GM12875 (cell line): ENCODE data around the gene ZNF441.
"Not testable (repeated sequence)": the region's sequence is repeated elsewhere in the genome, so short reads cannot be mapped to it uniquely, and the experiment has no call there.

Experiments
- H3K4me3 ChIP-seq: one replicate; pipeline ENCODE4 v1.5.1; 2011; ENCODE audit warnings: low read depth, low read length, control low read depth
- TF ChIP-seq, protein P1 (sequence below): IDR thresholded peaks from 2 replicates; pipeline ENCODE4 v1.5.1; 2011; ENCODE audit warnings: low read depth, mild to moderate bottlenecking, control low read depth, inconsistent platforms, low read length, moderate library complexity, borderline replicate concordance; ENCODE audit not compliant: insufficient read depth

ZNF441 gene

DNA sequence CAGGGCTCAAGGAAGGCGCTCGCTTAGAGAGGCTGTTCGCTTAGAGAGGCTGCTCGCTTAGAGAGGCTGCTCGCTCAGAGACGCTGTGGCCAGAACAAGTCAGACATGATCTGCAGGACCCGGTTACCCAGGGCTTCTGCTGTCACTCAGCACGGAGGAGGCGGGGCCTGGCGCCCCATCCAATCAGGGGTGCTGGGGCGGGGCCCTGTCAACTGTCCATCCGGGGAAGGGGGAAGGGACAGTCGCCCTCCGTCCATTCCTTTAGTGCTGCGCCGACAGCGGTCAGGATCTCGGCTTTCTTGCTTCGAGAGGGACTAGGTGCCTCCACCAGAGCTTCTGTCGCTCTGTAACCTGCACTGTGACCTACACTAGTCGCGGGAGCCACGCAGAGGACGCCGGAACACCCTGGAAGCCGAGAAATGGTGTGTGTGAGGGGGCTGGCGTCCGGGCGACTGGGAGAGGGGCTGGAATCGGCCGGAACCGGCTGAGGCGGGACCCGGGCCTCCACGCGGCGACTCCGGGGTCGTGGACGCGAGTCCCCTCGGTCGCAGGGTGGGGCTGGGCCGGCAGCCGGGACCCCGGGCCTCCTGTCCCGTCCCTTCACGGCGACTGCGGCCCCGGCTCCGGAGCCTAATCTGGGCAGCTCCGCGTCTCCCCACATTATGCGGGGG is 47.4 kb downstream of the ZNF441 start, which contains the start of gene ZNF440:
ZNF440 (plus strand) TSS at position 245 of the 671 bp plus-strand sequence; CDS start at position 420, 175 bp downstream.
- peak within 1 kb of the TSS; percentile 71 for H3K4me3 ChIP-seq
- TF ChIP-seq, protein P1, sequence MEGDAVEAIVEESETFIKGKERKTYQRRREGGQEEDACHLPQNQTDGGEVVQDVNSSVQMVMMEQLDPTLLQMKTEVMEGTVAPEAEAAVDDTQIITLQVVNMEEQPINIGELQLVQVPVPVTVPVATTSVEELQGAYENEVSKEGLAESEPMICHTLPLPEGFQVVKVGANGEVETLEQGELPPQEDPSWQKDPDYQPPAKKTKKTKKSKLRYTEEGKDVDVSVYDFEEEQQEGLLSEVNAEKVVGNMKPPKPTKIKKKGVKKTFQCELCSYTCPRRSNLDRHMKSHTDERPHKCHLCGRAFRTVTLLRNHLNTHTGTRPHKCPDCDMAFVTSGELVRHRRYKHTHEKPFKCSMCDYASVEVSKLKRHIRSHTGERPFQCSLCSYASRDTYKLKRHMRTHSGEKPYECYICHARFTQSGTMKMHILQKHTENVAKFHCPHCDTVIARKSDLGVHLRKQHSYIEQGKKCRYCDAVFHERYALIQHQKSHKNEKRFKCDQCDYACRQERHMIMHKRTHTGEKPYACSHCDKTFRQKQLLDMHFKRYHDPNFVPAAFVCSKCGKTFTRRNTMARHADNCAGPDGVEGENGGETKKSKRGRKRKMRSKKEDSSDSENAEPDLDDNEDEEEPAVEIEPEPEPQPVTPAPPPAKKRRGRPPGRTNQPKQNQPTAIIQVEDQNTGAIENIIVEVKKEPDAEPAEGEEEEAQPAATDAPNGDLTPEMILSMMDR, result no peak

DNA sequence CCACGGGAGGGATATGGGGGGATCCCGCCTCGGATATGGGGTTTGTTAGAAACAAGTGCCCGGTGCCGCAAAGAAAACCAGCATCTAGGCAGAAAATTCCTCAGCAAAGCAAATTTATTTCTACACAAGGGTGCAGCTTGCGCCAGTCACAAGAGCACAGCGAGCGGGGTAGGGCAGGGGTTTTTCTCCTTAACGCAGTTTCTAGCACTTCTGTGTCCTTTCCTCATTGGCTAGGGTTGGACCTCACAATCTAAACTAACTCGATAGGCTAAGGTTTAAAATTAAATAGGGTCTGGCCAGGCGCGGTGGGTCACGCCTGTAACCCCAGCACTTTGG is 47.9 kb downstream of the ZNF441 start:
- TF ChIP-seq, protein P1, result no peak

DNA sequence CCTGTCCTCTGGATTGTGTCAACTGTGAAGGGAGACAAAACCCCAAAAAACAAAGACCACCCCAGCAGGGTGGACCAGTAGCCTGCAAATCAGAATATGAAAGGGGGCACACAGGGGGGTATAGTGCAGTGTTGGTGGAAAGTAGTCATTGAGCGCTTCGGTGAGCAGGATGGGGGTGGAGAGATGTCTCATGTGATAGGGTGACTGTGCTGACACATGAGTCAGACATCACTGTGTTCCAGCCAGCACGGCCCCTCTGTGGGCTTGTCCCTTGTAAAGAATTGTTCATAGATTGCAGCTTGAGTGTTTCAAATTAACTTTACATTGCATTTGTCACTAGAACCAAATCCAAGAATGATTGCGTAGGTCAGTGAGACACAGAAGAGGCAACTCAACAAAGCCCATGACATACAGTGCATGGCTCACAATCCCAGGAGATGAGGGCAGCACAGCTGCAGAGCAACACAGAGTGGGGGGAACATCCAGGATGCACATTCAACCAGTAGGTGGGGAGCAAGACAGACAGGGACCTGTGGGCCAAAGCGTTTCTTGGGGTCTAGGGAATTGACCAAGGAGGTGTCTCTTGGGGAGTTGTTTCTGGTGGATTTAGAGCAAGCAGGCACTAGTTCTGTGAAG is 54.8 kb downstream of the ZNF441 start:
- H3K4me3 ChIP-seq, result no peak overlapping the region
- TF ChIP-seq, protein P1, result no peak

More for the DNA sequence above, 47.9 kb downstream of the ZNF441 start:
- peak overlapping the region; percentile 71 for H3K4me3 ChIP-seq

DNA sequence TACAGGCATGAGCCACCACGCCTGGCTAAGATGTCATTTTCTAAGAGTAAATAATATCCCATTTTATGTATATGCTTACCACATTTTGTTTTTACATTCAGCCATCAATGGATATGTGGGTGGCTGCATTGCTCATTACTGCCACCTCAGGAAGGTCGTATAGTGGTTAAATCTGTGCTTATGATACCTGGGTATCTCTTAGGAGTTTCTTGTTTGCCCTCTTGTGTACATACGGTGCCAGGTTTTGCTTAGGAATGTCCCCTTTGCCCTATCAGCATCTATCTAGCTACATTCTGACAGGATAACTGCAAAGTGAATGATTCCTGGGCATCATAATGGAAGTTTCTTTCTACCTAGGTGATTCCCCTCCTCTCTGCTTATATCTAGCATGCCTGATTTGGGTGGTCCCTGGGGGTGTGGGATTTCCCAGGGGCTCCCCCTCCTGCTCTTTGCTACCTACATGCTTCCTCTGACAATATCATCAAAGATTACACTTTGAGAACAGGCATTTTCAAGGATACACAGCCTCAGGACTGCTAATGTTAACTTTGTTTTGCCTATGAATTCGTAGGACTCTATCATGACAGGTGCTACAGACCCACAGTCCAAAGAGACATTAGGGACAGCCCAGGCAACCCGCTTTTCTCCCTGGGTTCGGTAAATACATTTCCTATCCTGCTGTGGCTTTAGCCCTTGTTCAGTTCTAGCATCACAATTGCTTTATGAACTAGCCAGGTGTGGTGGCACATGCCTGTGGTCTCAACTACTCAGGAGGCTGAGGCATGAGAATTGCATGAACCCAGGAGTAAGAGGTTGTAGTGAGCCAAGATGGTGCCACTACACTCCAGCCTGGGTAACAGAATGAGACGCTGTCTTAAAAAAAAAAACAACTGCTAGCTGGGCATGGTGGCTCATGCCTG is 62.4 kb downstream of the ZNF441 start:
- H3K4me3 ChIP-seq, result not testable (repeated sequence)
- TF ChIP-seq, protein P1, result 0 out of 2 replicates have a peak, but pooled peaks have one; percentile 11

DNA sequence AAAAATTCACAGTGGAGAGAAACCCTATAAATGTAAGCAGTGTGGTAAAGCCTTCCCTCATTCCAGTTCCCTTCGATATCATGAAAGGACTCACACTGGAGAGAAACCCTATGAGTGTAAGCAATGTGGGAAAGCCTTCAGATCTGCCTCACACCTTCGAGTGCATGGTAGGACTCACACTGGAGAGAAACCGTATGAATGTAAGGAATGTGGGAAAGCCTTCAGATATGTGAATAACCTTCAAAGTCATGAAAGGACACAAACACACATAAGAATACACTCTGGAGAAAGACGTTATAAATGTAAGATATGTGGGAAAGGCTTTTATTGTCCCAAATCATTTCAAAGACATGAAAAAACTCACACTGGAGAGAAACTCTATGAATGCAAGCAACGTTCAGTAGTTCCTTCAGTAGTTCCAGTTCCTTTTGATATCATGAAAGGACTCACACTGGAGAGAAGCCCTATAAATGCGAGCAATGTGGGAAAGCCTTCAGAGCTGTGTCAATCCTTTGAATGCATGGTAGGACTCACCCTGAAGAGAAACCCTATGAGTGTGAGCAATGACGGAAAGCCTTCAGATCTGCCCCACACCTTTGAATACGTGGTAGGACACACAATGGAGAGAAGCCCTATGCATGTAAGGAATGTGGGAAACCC is 65.6 kb downstream of the ZNF441 start:
- TF ChIP-seq, protein P1, result no peak
- H3K4me3 ChIP-seq, result no peak overlapping the region

DNA sequence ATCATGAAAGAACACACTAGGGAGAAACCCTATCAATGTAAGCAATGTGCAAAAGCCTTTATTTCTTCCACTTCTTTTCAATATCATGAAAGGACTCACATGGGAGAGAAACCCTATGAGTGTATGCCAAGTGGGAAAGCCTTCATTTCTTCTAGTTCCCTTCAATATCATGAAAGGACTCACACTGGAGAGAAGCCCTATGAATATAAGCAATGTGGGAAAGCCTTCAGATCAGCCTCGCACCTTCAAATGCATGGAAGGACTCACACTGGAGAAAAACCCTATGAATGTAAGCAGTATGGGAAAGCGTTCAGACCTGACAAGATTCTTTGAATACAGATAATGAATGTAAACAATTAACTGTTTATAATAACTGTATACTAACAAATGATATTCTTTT is 66.7 kb downstream of the ZNF441 start:
- TF ChIP-seq, protein P1, result no peak
- no peak overlapping the region for H3K4me3 ChIP-seq
